Smooth muscle cell (in vitro differentiated cells): Measurements from ENCODE around the gene TNPO3. TPM values are rescaled to one million over a fixed set of nuclear protein-coding genes. Genes with fewer than 3 reads are reported as not detected.

Source experiments
- DNase-seq: peaks from one replicate; lab custom pipeline; 2025; ENCODE audit not compliant: unreplicated experiment; lab: John Stamatoyannopoulos, UW
- H2AFZ ChIP-seq: fragments of 200-600 bp; sonication (generic); 2 replicates; pipeline ENCODE4 v1.6.0; 2016; ENCODE audit warnings: antibody characterized with exemption, low read depth, mild to moderate bottlenecking
- H3F3A ChIP-seq: fragments of 200-600 bp; sonication (generic); 2 replicates; pipeline ENCODE4 v1.6.0; 2017; ENCODE audit warnings: antibody characterized with exemption, low read depth
- H3K27ac ChIP-seq: fragments of 200-600 bp; sonication (generic); 2 replicates; pipeline ENCODE4 v1.5.1; 2016; ENCODE audit warnings: low read depth, mild to moderate bottlenecking
- H3K27me3 ChIP-seq: fragments of 200-600 bp; sonication (generic); 2 replicates; pipeline ENCODE4 v1.6.1; 2016; ENCODE audit warnings: low read depth, mild to moderate bottlenecking
- H3K36me3 ChIP-seq: fragments of 200-600 bp; sonication (generic); 2 replicates; pipeline ENCODE4 v1.5.1; 2016; ENCODE audit warnings: low read depth
- H3K4me1 ChIP-seq: fragments of 200-600 bp; sonication (generic); 2 replicates; pipeline ENCODE4 v1.5.1; 2016; ENCODE audit warnings: low read depth
- H3K4me2 ChIP-seq: fragments of 200-600 bp; sonication (generic); 2 replicates; pipeline ENCODE4 v1.6.0; 2016; ENCODE audit warnings: mild to moderate bottlenecking
- H3K4me3 ChIP-seq: fragments of 200-600 bp; sonication (generic); 2 replicates; pipeline ENCODE4 v1.5.1; 2016; ENCODE audit warnings: mild to moderate bottlenecking
- H3K79me2 ChIP-seq: fragments of 200-600 bp; sonication (generic); 2 replicates; pipeline ENCODE4 v1.6.0; 2016; ENCODE audit warnings: low read depth, mild to moderate bottlenecking
- H3K9ac ChIP-seq: fragments of 200-600 bp; sonication (generic); 2 replicates; pipeline ENCODE4 v1.6.0; 2016; ENCODE audit warnings: low read depth
- H3K9me3 ChIP-seq: fragments of 200-600 bp; sonication (generic); replicated peaks from 2 replicates; pipeline ENCODE4 v1.5.1; 2016; ENCODE audit warnings: low read depth
- H4K20me1 ChIP-seq: fragments of 200-600 bp; sonication (generic); 2 replicates; pipeline ENCODE4 v1.6.0; 2016; ENCODE audit warnings: low read depth
- WGBS: methylation state at CpG from one replicate; pipeline ENCODE4 v1.1.7; 2016; ENCODE audit warnings: low lambda C conversion rate; 5-methylcytosine and 5-hydroxymethylcytosine counted together
- polyA plus RNA-seq: library from polyadenylated mRNA; unstranded; fragments of >200 nt; fragmentation: Nextera tagmentation; extraction: Ambion mirVana; gene quantifications from 2 replicates; pipeline ENCODE4 v1.2.1, GENCODE V29; 2016
- total RNA-seq: library from RNA; depleted of rRNA; stranded (reverse); fragments of >200 nt; gene quantifications from 2 replicates; pipeline ENCODE4 v1.2.3, GENCODE V29; 2014
- TF ChIP-seq, protein P1 (sequence below): fragments of 200-600 bp; sonication (generic); IDR thresholded peaks from 2 replicates; pipeline ENCODE4 v1.5.1; 2017; ENCODE audit warnings: borderline replicate concordance, mild to moderate bottlenecking, antibody characterized with exemption; ENCODE audit not compliant: insufficient read depth, poor library complexity, severe bottlenecking

Gene TNPO3
- total and polyA plus RNA-seq, 2 experiments from 2014 or later = 28.4 to 41.3 TPM

DNA sequence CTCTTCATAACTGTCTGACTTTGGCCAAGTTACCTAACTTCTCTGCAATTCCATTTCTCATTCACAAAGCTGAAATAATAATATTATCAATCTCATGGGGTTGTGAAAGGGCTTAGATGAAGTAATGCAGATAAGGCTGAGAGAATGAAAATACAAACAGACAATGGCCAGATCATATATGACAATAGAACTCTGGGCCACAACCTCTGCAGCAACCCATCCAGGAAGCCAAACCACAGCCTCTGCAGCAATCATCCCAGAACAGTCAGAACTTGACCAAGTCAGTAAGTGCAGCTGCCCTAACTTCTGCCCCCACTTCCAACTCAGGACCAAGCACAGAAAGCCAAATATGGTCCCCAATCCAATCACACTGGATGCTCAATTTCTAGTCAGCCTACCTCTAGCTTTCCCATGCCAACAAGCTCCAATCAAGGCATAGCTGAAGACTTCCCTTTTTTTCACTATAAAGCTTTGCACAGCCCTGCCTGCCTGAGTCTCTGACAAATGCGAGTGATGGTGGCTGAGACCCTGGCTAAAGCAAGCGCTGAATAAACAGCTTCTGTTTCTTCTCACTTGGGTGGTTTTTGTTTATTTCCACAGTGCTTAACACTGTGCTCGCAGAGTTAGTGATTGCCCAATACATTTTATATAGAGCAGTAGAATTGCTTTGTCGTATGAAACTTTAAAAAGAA is 34.8 kb upstream of the TNPO3 start:
- no peak for DNase-seq
- no peak overlapping the region for H2AFZ ChIP-seq
- no peaks in the 10 kb centered on the region for H3K4me1 ChIP-seq
- H3K36me3 ChIP-seq = no peaks in the 10 kb centered on the region
- H3F3A ChIP-seq = no peaks in the 10 kb centered on the region
- no peak overlapping the region for H3K4me3 ChIP-seq
- H3K4me2 ChIP-seq = no peak overlapping the region
- TF ChIP-seq, protein P1, sequence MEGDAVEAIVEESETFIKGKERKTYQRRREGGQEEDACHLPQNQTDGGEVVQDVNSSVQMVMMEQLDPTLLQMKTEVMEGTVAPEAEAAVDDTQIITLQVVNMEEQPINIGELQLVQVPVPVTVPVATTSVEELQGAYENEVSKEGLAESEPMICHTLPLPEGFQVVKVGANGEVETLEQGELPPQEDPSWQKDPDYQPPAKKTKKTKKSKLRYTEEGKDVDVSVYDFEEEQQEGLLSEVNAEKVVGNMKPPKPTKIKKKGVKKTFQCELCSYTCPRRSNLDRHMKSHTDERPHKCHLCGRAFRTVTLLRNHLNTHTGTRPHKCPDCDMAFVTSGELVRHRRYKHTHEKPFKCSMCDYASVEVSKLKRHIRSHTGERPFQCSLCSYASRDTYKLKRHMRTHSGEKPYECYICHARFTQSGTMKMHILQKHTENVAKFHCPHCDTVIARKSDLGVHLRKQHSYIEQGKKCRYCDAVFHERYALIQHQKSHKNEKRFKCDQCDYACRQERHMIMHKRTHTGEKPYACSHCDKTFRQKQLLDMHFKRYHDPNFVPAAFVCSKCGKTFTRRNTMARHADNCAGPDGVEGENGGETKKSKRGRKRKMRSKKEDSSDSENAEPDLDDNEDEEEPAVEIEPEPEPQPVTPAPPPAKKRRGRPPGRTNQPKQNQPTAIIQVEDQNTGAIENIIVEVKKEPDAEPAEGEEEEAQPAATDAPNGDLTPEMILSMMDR = no peak
- no peaks in the 10 kb centered on the region for H3K27me3 ChIP-seq
- no peak overlapping the region for H3K9ac ChIP-seq
- H4K20me1 ChIP-seq = no peaks in the 10 kb centered on the region
- H3K27ac ChIP-seq = no peak overlapping the region
- H3K79me2 ChIP-seq = no peaks in the 10 kb centered on the region
- no peaks in the 10 kb centered on the region for H3K9me3 ChIP-seq
- WGBS = 45% methylated on average over 4 of the region's 4 CpGs

DNA sequence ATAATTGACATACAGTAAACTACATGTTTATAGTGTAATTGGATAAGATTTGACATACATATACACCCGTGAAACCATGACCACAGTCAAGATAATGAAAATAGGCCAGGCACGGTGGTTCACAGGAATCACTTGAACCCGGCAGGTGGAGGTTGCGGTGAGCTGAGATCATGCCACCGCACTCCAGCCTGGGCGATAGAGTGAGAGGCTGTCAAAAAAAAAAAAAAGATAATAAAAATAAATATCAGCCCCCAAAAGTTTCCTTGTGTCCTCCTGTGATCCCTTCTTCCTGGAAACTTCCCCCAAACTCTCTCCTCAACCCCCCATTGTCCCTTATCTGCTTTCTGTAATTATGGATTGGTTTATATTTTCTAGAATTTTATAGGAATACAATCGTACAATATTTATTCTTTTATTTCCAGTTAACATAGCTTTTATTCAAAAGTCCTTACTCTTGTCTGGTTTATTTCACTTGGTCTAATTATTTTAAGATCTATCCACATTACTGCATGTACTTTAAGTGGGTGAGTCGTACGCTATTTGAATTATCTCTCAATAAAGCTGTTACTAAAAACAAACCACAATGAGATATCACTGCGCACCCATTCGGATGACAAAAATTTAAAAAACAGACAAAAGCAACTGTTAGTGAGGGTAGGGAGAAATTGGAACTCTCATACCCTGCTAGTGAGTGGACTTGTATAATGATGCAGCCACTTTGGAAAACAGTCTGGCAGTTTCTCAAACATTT is 30.1 kb upstream of the TNPO3 start:
- H3K4me1 ChIP-seq = no peaks in the 10 kb centered on the region
- DNase-seq = no peak
- H3K79me2 ChIP-seq = no peaks in the 10 kb centered on the region
- no peaks in the 10 kb centered on the region for H4K20me1 ChIP-seq
- TF ChIP-seq, protein P1 = no peak
- H3K27ac ChIP-seq = no peak overlapping the region
- no peaks in the 10 kb centered on the region for H3K36me3 ChIP-seq
- no peak overlapping the region for H3K4me2 ChIP-seq
- H3K9me3 ChIP-seq = no peaks in the 10 kb centered on the region
- H3K27me3 ChIP-seq = no peaks in the 10 kb centered on the region
- H2AFZ ChIP-seq = no peak overlapping the region
- no peak overlapping the region for H3K9ac ChIP-seq
- WGBS = 87% methylated on average over 11 of the region's 11 CpGs
- no peaks in the 10 kb centered on the region for H3F3A ChIP-seq
- no peak overlapping the region for H3K4me3 ChIP-seq

DNA sequence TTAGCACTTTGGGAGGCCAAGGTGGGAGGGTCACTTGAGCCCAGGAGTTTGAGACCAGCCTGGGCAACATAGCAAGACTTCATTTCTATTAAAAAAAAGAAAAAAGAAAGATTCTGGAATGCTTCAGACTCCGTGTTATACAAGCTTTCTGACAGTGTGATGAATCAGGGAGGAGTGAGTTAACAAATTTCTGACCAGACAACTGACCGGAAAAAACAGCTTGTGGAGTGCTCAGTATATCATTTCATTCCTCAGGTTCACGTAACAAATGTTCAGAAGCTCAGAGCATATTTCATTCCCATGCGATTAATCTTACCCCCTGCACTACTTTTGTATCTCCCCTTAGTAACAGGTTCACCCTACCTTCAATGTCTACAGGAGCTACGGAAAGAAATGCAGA is 28.6 kb upstream of the TNPO3 start:
- WGBS = 83% methylated on average over 5 of the region's 5 CpGs
- Histone ChIP-seq H3K79me2 (no peaks in the 10 kb centered on the region), H3K4me3 (no peak overlapping the region), H3K36me3 (no peaks in the 10 kb centered on the region), H3F3A (no peaks in the 10 kb centered on the region), H3K27me3 (no peaks in the 10 kb centered on the region), H3K4me1 (no peaks in the 10 kb centered on the region), H3K9me3 (no peaks in the 10 kb centered on the region), H3K27ac (no peak overlapping the region), H4K20me1 (no peaks in the 10 kb centered on the region), H2AFZ (no peak overlapping the region), H3K4me2 (no peak overlapping the region), H3K9ac (no peak overlapping the region)
- no peak for DNase-seq
- TF ChIP-seq, protein P1 = no peak
